Left ventricle myocardium inferior (tissue), 1 donor: ENCODE results near the gene STRA6. TPM values are rescaled to one million over a fixed set of nuclear protein-coding genes. Genes with fewer than 3 reads are reported as not detected.
A peak's percentile ranks its signal among the peaks of the same experiment; 100 is the strongest.

ENCODE experiments used
- DNase-seq: peaks from one replicate; pipeline ENCODE4 v3.0.0-alpha.2; 2020
- H3K27ac ChIP-seq: fragments of 200-600 bp; replicated peaks from 2 replicates; pipeline ENCODE4 v1.8.0; 2021
- H3K27me3 ChIP-seq: fragments of 200-600 bp; 2 replicates; pipeline ENCODE4 v1.8.0; 2021; ENCODE audit warnings: low read depth
- H3K36me3 ChIP-seq: fragments of 200-600 bp; 2 replicates; pipeline ENCODE4 v1.8.0; 2021
- H3K4me1 ChIP-seq: fragments of 200-600 bp; 2 replicates; pipeline ENCODE4 v1.8.0; 2021
- H3K4me3 ChIP-seq: fragments of 200-600 bp; 2 replicates; pipeline ENCODE4 v1.8.0; 2021; ENCODE audit warnings: mild to moderate bottlenecking, moderate library complexity
- H3K9me3 ChIP-seq: fragments of 200-600 bp; replicated peaks from 2 replicates; pipeline ENCODE4 v1.8.0; 2021
- CTCF ChIP-seq: fragments of 200-600 bp; IDR thresholded peaks from 2 replicates; pipeline ENCODE4 v1.8.0; 2021; ENCODE audit warnings: antibody characterized with exemption, mild to moderate bottlenecking, borderline replicate concordance
- intact Hi-C: fragments of 100-400 bp; cut with micrococcal nuclease; formaldehyde crosslinking; loops from one replicate; pipeline ENCODE4 v1.11.0; 2022
- total RNA-seq: library from RNA; stranded (reverse); fragmentation: NEBNext Ultra II Directional; extraction: Animal tissue kit (Norgen Biotek cat#: 25700); gene quantifications from one replicate; pipeline ENCODE4 v1.2.1, GENCODE V29; 2021
- donor health status: DM: no; HTN: yes; CAD: no; lungs with severe emphysema.

STRA6 gene
- total RNA-seq, 1 donor from 2014 or later, result not detected

GRCh38 chr15:74203914-74204431, 1.4 kb upstream of the STRA6 start:
- Histone ChIP-seq H3K36me3 (no peaks in the 10 kb centered on the region), H3K27ac (no peak overlapping the region), H3K4me1 (peaks cover 29% of the 10 kb centered on the region), H3K27me3 (no peaks in the 10 kb centered on the region), H3K9me3 (no peaks in the 10 kb centered on the region), H3K4me3 (no peak overlapping the region)
- peak; percentile 25 for DNase-seq
- TF ChIP-seq CTCF, result no peak
- intact Hi-C loops, result no loop called here

GRCh38 chr15:74201710-74202420, 722 bp downstream of the STRA6 start:
- Histone ChIP-seq H3K27ac (no peak overlapping the region), H3K4me3 (no peak overlapping the region), H3K4me1 (peaks cover 29% of the 10 kb centered on the region), H3K9me3 (no peaks in the 10 kb centered on the region), H3K27me3 (no peaks in the 10 kb centered on the region), H3K36me3 (no peaks in the 10 kb centered on the region)
- no peak for TF ChIP-seq CTCF
- intact Hi-C loops, result no loop called here
- DNase-seq, result no peak

GRCh38 chr15:74200871-74201419, 1.6 kb downstream of the STRA6 start:
- Histone ChIP-seq H3K4me3 (no peak overlapping the region), H3K27ac (no peak overlapping the region), H3K27me3 (no peaks in the 10 kb centered on the region), H3K36me3 (no peaks in the 10 kb centered on the region), H3K9me3 (no peaks in the 10 kb centered on the region), H3K4me1 (peaks cover 39% of the 10 kb centered on the region)
- intact Hi-C loops, result no loop called here
- no peak for DNase-seq
- TF ChIP-seq CTCF, result no peak

- Histone ChIP-seq H3K9me3 (no peaks in the 10 kb centered on the region), H3K27me3 (no peaks in the 10 kb centered on the region), H3K36me3 (no peaks in the 10 kb centered on the region), H3K4me3 (no peak overlapping the region), H3K4me1 (peaks cover 39% of the 10 kb centered on the region), H3K27ac (no peak overlapping the region)
- no peak for TF ChIP-seq CTCF
- intact Hi-C loops, result no loop called here
- DNase-seq, result no peak
Measured at GRCh38 chr15:74200412-74200815, 2.2 kb downstream of the STRA6 start.

GRCh38 chr15:74199297-74199652, 3.3 kb downstream of the STRA6 start:
- no peak for TF ChIP-seq CTCF
- Histone ChIP-seq H3K9me3 (no peaks in the 10 kb centered on the region), H3K27ac (no peak overlapping the region), H3K4me3 (no peak overlapping the region), H3K4me1 (peaks cover 33% of the 10 kb centered on the region), H3K36me3 (no peaks in the 10 kb centered on the region), H3K27me3 (no peaks in the 10 kb centered on the region)
- intact Hi-C loops, result no loop called here
- no peak for DNase-seq
